HG03442 (cell line): ENCODE data around the gene RPL13.
"Not testable (repeated sequence)": the region's sequence is repeated elsewhere in the genome, so short reads cannot be mapped to it uniquely, and the experiment has no call there.

Experiments used
- ATAC-seq: cut with Tn5 transposase; IDR thresholded peaks from one replicate; pipeline ENCODE4 v1.9.1; 2021; ENCODE audit warnings: mild to moderate bottlenecking, moderate library complexity; ENCODE audit not compliant: unreplicated experiment

RPL13 gene

GRCh38 chr16:89561884-89562599 lies 1.6 kb downstream of the RPL13 start:
- no peak for ATAC-seq

DNA sequence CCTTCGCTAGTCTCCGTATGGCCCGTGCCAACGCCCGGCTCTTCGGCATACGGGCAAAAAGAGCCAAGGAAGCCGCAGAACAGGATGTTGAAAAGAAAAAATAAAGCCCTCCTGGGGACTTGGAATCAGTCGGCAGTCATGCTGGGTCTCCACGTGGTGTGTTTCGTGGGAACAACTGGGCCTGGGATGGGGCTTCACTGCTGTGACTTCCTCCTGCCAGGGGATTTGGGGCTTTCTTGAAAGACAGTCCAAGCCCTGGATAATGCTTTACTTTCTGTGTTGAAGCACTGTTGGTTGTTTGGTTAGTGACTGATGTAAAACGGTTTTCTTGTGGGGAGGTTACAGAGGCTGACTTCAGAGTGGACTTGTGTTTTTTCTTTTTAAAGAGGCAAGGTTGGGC lies 2.5 kb downstream of the RPL13 start:
- ATAC-seq = no peak

DNA sequence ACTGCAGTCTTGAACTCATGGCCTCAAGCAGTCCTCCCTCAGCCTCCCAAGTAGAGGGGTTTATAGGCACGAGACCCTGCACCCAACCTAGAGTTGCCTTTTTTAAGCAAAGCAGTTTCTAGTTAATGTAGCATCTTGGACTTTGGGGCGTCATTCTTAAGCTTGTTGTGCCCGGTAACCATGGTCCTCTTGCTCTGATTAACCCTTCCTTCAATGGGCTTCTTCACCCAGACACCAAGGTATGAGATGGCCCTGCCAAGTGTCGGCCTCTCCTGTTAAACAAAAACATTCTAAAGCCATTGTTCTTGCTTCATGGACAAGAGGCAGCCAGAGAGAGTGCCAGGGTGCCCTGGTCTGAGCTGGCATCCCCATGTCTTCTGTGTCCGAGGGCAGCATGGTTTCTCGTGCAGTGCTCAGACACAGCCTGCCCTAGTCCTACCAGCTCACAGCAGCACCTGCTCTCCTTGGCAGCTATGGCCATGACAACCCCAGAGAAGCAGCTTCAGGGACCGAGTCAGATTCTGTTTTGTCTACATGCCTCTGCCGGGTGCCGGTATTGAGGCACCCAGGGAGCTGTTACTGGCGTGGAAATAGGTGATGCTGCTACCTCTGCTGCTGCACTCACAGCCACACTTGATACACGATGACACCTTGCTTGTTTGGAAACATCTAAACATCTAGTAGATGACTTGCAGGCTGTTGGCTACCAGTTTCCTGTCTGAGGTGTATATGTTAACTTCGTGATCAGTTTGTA lies 3.3 kb downstream of the RPL13 start:
- no peak for ATAC-seq

DNA sequence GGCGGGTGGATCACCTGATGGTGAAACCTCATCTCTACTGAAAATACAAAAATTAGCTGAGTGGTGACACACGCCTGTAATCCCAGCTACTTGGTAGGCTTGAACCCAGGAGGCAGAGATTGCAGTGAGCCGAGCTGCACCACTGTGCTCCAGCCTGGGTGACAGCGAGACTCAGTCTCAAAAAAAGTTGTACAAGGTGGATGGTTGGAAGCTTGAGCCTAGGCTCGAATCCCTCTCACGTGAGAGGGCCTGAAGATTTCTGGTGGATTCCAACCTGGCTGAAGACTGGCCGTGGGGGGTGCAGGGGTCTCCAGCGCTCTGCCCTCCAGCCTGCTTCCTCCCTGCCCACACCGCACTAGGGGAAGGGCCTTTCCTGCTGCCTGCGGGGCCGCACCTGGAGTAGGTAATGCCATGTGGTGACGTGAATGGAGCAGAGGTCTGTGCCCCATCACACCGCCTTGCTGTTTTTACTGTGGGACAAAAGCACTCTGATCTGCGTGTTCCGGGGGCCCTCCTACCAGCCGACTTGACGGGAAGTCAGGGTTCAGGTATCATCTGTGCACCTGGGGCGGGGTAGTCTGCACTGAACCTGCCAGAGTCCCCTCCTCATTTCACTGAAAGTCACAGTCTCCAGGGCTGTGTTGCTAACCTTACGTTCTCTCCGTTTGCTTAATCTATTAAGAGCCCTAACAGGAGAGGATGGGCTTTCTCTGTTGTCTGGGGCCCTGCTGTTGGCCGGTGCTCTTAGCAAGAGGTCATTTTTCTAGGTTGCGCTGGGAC lies 4.2 kb downstream of the RPL13 start:
- ATAC-seq = no peak

DNA sequence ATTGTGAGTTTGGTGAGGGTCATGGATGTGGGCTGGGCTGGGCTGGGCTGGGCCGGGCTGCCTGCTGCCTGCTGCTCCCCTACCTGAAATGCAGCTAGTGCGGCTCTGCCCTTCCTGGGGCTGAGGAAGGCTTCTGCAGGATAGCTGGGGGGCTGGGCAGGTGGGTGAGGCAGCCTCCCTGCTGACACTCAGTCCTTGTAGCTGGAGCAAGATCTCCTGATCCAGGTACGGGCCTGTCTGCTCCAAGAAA lies 4.7 kb downstream of the RPL13 start:
- no peak for ATAC-seq

GRCh38 chr16:89565506-89566372 lies 5.3 kb downstream of the RPL13 start:
- no peak for ATAC-seq

DNA sequence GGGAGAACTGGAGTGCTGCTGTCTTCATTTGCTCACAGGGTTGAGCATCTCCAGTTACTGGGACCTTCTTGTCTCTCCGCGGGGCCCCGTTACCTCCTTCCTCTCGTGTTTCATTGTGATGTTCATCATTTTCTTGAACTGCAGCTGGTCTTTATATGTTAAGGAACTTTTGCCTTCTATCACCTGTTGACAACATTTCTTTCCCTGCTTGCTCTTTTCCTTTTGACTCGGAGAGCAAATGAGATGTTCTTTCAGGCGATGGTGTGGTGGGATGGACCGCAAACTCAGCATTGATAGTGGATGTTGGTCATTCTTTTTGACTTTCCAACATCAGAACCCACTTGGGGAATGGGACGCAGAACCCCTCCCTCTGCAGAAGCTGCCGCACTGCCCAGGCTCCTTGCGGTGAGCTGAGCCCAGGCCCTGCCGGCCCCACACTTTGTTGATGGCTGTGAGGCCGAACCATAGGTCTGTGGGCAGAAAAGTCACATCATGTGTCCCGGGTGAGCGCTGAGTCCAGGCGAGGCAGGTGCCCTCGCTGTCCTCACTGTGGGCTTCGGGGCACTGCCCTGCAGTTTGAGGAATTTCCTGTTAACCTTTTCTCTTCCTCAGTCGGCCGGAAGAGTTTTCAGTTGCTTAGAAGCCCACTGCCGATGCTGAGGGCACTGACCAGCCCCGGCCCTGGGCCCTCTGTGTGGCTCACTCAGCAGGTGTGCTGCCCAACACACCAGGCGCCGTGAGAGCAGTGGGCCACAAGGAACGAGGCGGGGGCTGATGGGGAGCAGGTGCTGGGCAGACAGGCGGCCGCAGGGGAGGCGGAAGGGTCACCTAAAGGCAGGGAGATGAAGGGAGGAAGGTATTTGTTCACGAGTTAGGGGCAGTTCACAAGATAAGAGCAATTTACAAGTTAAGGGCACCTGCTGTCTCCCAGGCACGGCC lies 7.4 kb downstream of the RPL13 start:
- ATAC-seq = no peak

DNA sequence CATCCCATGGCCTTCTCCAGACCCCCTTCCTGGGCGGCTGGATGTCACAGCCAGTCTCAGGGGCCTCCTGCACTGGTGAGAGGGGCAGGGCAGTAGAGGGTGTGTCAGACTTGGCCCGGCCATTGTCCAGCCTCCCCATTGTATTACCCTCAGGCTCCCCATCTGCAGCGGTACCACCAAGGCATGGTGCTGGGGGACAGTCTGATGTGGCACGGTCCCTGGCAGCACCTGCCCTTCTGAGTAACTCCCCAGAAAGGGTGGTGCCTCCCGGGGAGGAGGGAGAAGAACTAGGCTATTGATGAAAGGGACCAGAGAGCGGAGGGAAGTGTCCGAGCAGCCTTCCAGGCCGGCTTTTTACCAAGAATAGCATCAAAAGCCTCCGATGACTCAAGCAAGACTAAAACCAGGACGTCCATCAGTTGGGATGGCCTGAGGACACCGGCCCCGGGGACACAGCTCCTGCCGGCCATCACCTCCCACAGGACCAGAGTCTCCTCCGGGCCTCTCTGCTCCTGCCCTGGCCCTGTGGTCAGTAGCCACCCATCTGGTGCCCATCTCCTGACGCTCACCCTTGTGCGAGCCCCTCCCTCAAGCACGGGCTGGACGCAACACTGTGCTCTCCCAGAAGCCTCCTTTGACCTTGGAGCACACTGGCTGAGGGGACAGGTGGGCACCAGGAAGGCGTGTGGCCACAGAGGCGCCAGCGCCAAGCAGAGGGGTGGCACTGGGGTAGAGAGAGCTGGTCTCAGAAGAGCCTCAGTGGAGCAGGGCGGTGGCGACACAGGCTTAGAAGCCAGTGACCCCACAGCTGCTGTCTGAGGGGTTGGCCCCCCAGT lies 9.2 kb downstream of the RPL13 start:
- ATAC-seq = no peak

DNA sequence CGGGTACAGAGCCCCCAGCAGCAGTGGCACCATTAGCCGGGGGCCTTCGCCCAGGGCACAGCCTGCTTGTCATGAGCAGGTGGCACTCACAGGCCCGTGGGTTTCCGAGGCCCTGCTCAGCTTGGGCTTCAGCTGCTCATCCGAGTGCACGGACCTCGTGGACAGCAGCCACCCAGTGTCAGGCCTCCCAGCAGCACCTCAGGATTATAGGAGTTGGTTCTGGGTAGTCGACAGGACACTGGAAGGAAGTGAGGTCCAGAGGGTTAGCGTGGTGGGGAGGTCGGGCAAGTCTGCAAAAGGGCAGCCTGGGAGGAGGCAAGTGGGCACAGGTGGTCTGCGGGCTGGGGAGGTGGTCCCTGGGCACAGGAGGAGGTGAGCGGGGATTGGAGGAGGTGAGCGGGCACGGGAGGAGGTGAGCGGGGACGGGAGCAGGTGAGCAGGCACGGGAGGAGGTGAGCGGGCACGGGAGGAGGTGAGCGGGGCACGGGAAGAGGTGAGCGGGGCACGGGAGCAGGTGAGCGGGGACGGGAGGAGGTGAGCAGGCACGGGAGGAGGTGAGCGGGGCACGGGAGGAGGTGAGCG lies 10.0 kb downstream of the RPL13 start:
- ATAC-seq = no peak

DNA sequence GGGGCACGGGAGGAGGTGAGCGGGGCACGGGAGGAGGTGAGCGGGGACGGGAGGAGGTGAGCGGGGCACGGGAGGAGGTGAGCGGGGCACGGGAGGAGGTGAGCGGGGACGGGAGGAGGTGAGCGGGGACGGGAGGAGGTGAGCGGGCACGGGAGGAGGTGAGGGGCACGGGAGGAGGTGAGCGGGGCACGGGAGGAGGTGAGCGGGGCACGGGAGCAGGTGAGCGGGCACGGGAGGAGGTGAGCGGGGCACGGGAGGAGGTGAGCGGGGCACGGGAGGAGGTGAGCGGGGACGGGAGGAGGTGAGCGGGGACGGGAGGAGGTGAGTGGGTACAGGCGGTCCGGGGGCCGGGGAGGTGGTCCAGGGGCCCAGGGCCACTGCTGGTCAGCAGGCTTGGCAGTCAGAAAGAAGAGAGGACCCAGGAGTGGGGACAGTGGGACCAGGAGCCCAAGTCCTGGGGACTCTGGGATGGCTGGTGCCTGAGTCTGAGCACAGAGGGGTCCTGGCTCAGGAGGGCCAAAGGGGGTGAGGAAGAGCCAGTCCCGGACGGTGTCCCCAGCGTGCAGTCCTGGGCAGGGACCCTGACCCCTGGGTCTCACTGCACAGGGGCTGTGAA lies 10.6 kb downstream of the RPL13 start:
- not testable (repeated sequence) for ATAC-seq

GRCh38 chr16:89571636-89572035 lies 11.2 kb downstream of the RPL13 start:
- ATAC-seq = no peak

DNA sequence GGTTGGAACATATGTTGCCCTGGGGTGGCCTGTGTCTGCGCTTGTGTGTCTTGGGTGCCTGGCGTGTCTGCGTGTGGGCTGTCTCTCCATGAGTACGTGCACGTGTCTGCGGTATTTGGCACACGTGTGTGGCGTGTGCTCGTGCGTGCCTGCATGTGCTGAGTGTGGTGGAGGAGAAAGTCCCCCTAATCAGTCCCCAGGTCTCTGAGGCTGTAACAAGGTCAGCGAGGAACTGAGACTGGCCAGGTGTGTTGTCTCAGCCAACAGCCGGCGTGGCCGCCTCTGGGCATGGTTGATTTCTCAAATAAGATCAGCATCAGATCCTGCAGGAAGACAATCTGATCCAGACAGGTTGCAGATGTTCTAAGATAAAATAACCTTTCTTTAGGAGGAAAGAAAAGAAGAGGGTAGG lies 11.6 kb downstream of the RPL13 start:
- ATAC-seq = no peak

GRCh38 chr16:89572485-89573205 lies 12.2 kb downstream of the RPL13 start:
- ATAC-seq = no peak

DNA sequence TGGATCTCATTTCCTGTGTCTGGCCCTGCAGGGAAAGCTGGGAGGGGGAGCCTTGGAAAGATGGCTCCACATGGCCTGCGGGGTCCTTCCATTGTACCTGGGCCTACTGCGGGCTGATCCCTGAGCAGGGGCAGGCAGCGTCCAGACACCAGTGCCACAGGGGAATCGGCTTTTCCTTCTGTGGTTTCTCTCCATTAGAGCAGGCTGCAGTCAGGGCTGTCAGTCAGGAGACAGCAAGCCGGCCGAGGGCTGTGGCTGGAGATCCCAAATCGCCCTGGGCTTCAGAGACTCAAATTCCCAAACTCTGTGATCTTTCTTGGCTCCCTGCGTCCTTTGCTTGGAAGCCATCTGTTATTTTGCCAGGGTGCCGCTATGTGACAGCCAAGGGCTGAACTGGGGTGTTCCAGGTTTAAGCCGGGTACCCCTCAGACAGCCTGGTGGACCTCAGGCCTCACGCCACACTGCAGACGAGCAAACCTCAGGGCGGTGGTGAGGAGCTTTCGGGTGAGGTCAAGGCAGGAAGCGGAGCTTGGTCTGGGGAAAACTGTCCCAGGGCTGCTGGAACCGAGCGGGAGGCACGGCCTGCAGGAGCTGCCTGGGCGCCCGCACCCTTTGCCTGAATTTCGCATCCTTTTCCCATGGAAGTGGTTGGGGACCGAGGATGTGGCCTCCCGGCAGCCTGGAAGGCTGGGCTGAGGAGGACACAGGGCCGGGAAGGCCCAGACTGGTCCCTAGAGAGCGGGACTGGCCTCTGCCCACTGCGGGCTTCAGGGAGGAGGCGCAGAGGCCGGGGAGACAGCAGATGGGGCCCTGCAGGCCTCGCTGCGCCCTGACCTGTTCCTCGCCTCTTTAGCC lies 13.6 kb downstream of the RPL13 start:
- peak; percentile 7 for ATAC-seq

GRCh38 chr16:89574681-89575246 lies 14.3 kb downstream of the RPL13 start:
- peak; percentile 41 for ATAC-seq
